KOPT-K1 (cell line): Measurements from ENCODE around the gene CHRNA5.

ENCODE experiments used
- H3K27ac ChIP-seq: fragments of 200-600 bp; sonication (generic); 2 replicates; pipeline ENCODE4 v1.5.1; 2016; ENCODE audit warnings: antibody characterized with exemption, mild to moderate bottlenecking, low read depth, low read length; ENCODE audit not compliant: poor library complexity, severe bottlenecking
- H3K36me3 ChIP-seq: fragments of 200-600 bp; sonication (generic); 2 replicates; pipeline ENCODE4 v1.5.1; 2017; ENCODE audit warnings: antibody characterized with exemption, mild to moderate bottlenecking, low read length, moderate library complexity; ENCODE audit not compliant: insufficient read depth
- H3K9me3 ChIP-seq: fragments of 200-600 bp; sonication (generic); 2 replicates; pipeline ENCODE4 v1.5.1; 2017; ENCODE audit warnings: antibody characterized with exemption, low read length, mild to moderate bottlenecking; ENCODE audit not compliant: insufficient read depth, poor library complexity, severe bottlenecking

CHRNA5 gene

DNA sequence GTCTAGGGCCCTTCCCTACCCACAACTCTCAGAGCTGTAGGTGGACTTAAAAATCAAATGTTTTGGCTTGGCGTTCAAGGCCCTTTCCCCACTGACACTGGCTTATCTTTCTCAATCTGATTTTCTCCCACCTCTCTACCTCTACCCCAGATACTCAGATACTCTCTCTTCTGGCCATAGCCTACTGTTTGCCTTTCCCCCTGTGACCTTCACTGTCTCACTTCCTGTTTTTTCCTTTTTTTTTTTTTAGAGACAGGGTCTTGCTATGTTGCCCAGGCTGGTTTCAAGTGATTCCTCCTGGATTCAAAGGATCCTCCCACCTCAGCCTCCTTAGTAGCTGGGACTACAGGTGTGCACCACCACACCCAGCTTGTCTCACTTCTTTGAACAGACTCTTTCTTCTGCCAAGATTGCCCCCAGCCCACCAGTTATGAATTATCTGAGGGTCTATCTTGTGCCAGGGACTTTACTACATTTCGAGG is 71.1 kb downstream of the CHRNA5 start:
- Histone ChIP-seq H3K27ac (no peak overlapping the region), H3K9me3 (peaks cover 7% of the 10 kb centered on the region), H3K36me3 (no peaks in the 10 kb centered on the region)

DNA sequence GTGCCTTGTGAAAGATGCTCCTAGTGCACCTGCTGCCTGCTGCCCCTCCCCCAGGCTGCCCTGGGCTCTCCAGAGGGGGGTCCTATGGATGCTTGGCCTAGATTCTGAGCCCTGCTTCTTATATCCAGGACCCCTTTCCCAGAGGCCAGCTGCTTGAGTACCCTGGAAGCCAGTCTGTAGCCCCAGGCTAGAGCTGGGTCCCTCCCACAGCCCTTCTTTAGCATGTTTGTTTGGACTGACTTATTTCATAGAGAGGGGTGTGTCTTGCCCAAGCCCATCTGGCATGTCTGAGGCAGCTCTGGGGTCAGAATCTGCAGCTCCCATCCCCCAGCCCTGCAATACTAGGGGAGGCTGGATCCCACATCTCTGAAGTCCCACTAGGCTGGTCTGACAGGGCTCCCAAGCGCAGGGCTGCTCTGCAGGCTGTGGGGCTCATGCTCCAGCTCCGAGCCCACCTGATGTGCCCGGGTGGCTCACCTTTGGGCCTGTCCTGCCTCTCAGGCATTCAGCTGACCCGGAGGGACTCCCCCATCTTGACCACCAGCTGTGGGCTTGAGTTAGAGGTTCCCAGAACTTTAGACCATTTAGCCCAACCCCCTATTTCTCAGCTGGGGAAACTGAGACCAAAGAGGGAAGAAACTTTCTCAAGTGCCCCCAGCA is 72.6 kb downstream of the CHRNA5 start:
- peaks cover 7% of the 10 kb centered on the region for H3K9me3 ChIP-seq
- no peaks in the 10 kb centered on the region for H3K36me3 ChIP-seq
- no peak overlapping the region for H3K27ac ChIP-seq

DNA sequence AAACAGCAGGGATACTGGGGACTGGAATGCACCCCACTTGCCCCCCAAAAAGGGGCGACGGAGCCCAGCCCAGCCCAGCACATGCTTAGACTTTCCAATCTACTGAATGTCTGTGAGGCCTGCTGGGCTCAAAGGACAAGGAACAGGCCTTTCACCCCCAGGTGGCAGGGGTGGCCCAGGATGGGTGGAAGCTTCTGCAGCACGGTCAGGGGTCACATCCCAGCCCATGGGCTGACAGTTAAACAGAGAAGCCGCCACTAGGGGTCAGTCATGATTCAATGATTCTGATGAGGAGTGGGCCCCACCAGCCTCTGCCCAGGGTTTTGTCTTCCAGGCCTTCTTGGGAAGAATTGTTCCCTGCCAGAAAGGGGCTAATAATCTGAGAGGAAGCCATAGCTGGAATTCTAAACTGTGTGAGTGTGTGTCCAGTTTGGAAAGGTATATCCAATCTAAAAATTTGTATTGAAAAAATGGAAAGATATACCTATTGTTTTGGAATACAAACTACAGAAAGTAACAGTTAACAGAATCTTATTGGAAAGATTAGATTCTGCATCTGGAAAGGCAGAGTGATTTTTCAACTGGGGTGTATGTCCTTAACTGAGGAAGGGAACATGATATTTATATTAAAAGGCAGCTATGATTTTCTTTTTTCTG is 73.5 kb downstream of the CHRNA5 start:
- Histone ChIP-seq H3K36me3 (no peaks in the 10 kb centered on the region), H3K9me3 (no peaks in the 10 kb centered on the region)

DNA sequence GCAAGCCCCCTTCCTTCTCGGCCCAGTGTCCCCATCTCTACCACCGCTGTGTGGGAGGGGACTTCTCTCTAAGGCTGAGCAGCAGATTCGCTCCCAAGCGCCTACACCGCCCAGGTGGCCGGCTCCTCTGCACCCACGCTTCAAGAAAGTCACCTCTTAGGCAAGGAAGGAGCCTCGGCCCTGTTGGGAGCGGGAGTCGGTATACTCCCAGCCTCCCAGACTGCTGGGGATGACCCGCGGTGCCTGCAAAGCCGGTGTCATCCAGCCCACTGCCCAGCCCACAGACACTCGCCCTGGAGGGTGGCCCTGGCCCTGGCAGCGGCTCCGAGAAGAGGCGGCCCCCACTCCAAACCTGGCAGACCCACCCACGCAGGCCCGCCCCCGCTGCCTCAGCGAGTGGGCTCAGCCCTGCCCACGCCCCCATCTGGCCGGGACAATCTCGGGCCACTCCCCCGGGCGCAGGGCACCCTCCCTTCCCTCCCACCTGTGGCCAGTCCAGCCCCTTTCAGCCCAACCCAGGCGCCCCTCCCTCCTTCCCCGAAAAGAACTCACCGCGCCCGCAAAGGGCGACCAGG is 75.3 kb downstream of the CHRNA5 start:
- Histone ChIP-seq H3K27ac (no peak overlapping the region), H3K9me3 (no peaks in the 10 kb centered on the region), H3K36me3 (no peaks in the 10 kb centered on the region)

More for the DNA sequence above, 73.5 kb downstream of the CHRNA5 start:
- no peak overlapping the region for H3K27ac ChIP-seq

DNA sequence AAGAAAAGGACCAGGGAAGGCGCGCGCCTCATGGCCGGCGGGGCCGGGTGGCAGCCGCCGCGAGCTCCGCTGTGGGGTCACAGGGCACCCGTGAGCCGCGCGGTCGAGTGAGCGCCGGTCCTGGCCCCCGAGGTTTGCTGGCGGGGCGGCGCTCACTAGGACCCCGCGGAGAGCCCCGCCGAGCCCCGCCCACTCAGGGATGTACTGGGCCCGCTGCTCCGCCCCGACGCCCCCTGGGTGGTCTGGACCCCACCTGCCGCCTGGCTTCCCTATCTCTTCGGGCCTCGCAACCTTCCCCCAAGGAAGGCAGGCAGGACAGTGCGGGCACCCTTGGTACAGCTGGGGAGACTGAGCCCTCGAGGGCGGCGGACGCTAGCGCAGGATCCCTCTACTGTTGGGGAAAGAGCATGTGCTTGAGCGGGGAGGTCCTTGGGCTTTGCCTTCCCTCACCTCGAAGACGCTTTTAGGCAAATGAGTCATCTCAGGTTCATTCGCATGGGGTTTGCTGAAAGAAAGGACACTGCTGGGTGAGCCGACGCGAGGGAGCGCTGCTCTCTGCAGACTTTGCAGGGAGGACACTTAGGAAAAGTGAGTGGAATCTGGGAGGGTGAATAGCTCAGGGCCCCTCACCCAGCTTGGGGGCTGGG is 75.9 kb downstream of the CHRNA5 start, which contains the start of gene CHRNB4:
Gene CHRNB4 (minus strand): TSS at position 109 of the 647 bp plus-strand sequence. CDS start 77 bp downstream, at position 32.
- Histone ChIP-seq H3K27ac (no peak within 1 kb of the TSS), H3K9me3 (no peaks in the 10 kb centered on the region), H3K36me3 (no peaks in the 10 kb centered on the region)

DNA sequence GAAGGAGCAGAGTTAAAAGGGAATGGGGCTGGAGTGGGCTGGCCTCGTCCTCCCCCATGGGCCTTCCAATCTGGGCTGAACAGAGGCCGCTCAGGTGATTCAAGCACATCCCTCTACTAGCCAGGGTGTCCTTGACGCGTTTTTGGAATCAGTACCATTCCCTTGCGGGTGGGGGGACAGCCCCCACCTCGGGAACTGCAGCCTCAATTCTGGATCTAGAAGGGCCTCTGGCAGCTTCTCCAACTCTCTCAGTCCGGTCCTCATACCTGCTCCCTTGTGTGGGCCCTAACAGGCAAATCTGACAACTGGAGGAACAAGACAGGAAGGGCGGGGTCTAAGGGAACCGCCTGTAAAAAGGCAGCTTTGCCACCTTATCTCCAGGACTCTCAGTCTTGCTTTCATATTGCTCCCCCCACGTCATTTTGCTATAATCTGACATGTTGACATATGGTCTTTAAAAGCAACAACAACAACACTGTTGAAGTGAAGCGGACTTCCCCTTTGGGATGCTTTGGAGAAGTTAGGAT is 76.5 kb downstream of the CHRNA5 start:
- no peaks in the 10 kb centered on the region for H3K9me3 ChIP-seq
- no peak overlapping the region for H3K27ac ChIP-seq
- H3K36me3 ChIP-seq: no peaks in the 10 kb centered on the region

DNA sequence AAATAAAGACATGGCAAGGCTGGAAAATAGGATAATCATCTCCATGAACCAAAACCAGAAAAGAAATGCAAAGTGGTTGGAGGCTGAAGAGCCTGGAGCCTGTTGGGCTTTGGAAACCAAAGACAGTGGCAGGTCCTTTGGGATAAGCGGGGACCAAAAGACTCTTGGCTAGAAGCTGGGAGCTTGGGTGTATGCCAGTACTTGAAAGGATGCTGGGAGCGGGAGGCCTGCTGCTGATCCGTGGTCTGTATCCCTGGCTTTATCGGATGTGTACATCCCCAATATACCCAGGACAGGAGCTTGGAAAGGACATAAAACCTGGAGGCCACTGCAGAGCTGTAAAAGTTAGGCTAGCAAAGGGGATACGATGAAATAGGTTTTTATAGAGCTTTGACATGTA is 77.0 kb downstream of the CHRNA5 start:
- Histone ChIP-seq H3K9me3 (no peaks in the 10 kb centered on the region), H3K27ac (no peak overlapping the region), H3K36me3 (no peaks in the 10 kb centered on the region)
